K562 (cell line): ENCODE results near the gene FETUB. TPM values are rescaled to one million over a fixed set of nuclear protein-coding genes. Genes with fewer than 3 reads are reported as not detected.

Experiments
- ATAC-seq: fragments of 200-7000 bp; cut with Tn5 transposase; 3 replicates; pipeline ENCODE4 v1.9.1; 2020; ENCODE audit warnings: moderate library complexity
- BruUV-seq: library from RNA; stranded (reverse); fragments of 400-500 nt; replicated peaks from 2 replicates; lab custom pipeline; 2021; lab: Mats Ljungman, UMichigan
- CTCF ChIA-PET: fragments of 300-600 bp; formaldehyde crosslinking; extraction: SDS; loops from one replicate; lab custom pipeline; 2021; ENCODE audit warnings: low intra/inter-chr PET ratio; lab: Yijun Ruan, JAX
- POLR2A ChIA-PET: fragments of 300-600, 350-650 bp; sonication (Branson Sonifier 250); formaldehyde crosslinking; extraction: SDS; loops from one replicate; lab custom pipeline; 2021; ENCODE audit warnings: antibody characterized with exemption, inconsistent platforms; lab: Yijun Ruan, JAX
- DNase-seq, 4 experiments: peaks; one replicate each; pipeline versions ENCODE4 v3.0.0 to v3.0.0-alpha.2; 2011 to 2018; ENCODE audit warnings: low spot score in 3 of 4, mixed read lengths in 3 of 4; ENCODE audit errors: extremely low read depth in 1 of 4
- FAIRE-seq: peaks from 2 replicates; lab custom pipeline; 2011; peaks lifted over from hg19 to GRCh38; lab: Jason Lieb, UNC
- H2AFZ ChIP-seq: 2 replicates; pipeline ENCODE4 v1.6.0; 2011; ENCODE audit warnings: low read depth, low read length, control low read depth, inconsistent platforms
- H3K27ac ChIP-seq: fragments of 200-600 bp; 3 replicates; pipeline ENCODE4 v1.8.0; 2011; ENCODE audit warnings: low read depth, mild to moderate bottlenecking, control low read depth, inconsistent platforms, low read length, moderate library complexity, mixed read lengths; ENCODE audit errors: extremely low read depth
- H3K27me3 ChIP-seq, 2 experiments: fragments of 300-600 bp in 1 of 2; 2 replicates in 1 of 2; 3 replicates in 1 of 2; pipeline versions ENCODE4 v1.6.0 to v1.8.0; 2011; ENCODE audit warnings: inconsistent platforms in 2 of 2, low read length in 2 of 2, mild to moderate bottlenecking in 1 of 2, mixed read lengths in 1 of 2, moderate library complexity in 1 of 2; ENCODE audit not compliant: control insufficient read depth in 2 of 2, insufficient read depth in 2 of 2
- H3K36me3 ChIP-seq: fragments of 300-600 bp; 3 replicates; pipeline ENCODE4 v1.8.0; 2011; ENCODE audit warnings: mild to moderate bottlenecking, low read length, inconsistent platforms; ENCODE audit not compliant: control insufficient read depth, insufficient read depth
- H3K4me1 ChIP-seq, 2 experiments: fragments of 200-600 bp in 1 of 2; replicated peaks in 1 of 2; 2 replicates in 1 of 2; 3 replicates in 1 of 2; pipeline versions ENCODE4 v1.5.1 to v1.8.0; 2011; ENCODE audit warnings: inconsistent platforms in 2 of 2, low read length in 2 of 2, mild to moderate bottlenecking in 1 of 2, mixed read lengths in 1 of 2, moderate library complexity in 1 of 2; ENCODE audit not compliant: control insufficient read depth in 2 of 2, insufficient read depth in 2 of 2
- H3K4me2 ChIP-seq: 2 replicates; pipeline ENCODE4 v1.6.1; 2011; ENCODE audit warnings: low read length, control low read depth, inconsistent platforms, mixed read lengths; ENCODE audit not compliant: insufficient read depth
- H3K4me3 ChIP-seq: fragments of 200-600 bp; sonication (generic), shearing (Covaris generic); 2 replicates; pipeline ENCODE4 v1.5.1; 2016; ENCODE audit warnings: control low read depth, inconsistent platforms
- H3K79me2 ChIP-seq: fragments of 200-600 bp; 3 replicates; pipeline ENCODE4 v1.8.0; 2011; ENCODE audit warnings: low read length, inconsistent platforms; ENCODE audit not compliant: control insufficient read depth, insufficient read depth
- H3K9ac ChIP-seq, 2 experiments: 2 replicates each; pipeline versions ENCODE4 v1.6.0 to v1.6.1; 2011; ENCODE audit warnings: low read depth in 2 of 2, low read length in 2 of 2, control low read depth in 1 of 2, inconsistent platforms in 1 of 2, mild to moderate bottlenecking in 1 of 2, mixed read lengths in 1 of 2; ENCODE audit not compliant: insufficient read depth in 1 of 2
- H3K9me1 ChIP-seq: one replicate; pipeline ENCODE4 v1.6.0; 2011; ENCODE audit warnings: inconsistent platforms, mild to moderate bottlenecking, low read length, moderate library complexity; ENCODE audit not compliant: control insufficient read depth, insufficient read depth
- H3K9me3 ChIP-seq: replicated peaks from 2 replicates; pipeline ENCODE4 v1.5.1; 2011; ENCODE audit warnings: low read depth, low read length, inconsistent platforms; ENCODE audit not compliant: control insufficient read depth, insufficient read depth
- H4K20me1 ChIP-seq: replicated peaks from 2 replicates; pipeline ENCODE4 v1.6.1; 2011; ENCODE audit warnings: low read length, inconsistent platforms, mixed read lengths; ENCODE audit not compliant: control insufficient read depth, insufficient read depth
- ARID1B ChIP-seq: fragments of 450-650 bp; IDR thresholded peaks from 2 replicates; pipeline ENCODE4 v1.6.1; 2016; ENCODE audit warnings: antibody characterized with exemption, mild to moderate bottlenecking, inconsistent platforms
- CXXC5 ChIP-seq: fragments of 250-450 bp; sonication (Bioruptor Pico); IDR thresholded peaks from 2 replicates; pipeline ENCODE4 v1.8.0; 2022; ENCODE audit warnings: inconsistent platforms, mild to moderate bottlenecking, moderate library complexity
- DACH1 ChIP-seq: fragments of 450-650 bp; IDR thresholded peaks from 2 replicates; pipeline ENCODE4 v1.6.1; 2018; ENCODE audit not compliant: partially characterized antibody
- FOSL1 ChIP-seq: fragments of 200-800 bp; sonication (Bioruptor generic); conservative IDR thresholded peaks from 2 replicates; pipeline ENCODE4 v1.6.1; 2016; ENCODE audit warnings: missing genetic modification characterization, missing compliant biosample characterization
- GATAD2A ChIP-seq: fragments of 450-650 bp; IDR thresholded peaks from 2 replicates; pipeline ENCODE4 v1.6.1; 2017
- KDM1A ChIP-seq, 2 experiments: fragments of 450-650 bp; IDR thresholded peaks; 2 replicates each; pipeline ENCODE4 v1.6.1; 2016; ENCODE audit warnings: mild to moderate bottlenecking in 2 of 2
- MEIS2 ChIP-seq: fragments of 450-650 bp; IDR thresholded peaks from 2 replicates; pipeline ENCODE4 v1.6.1; 2014; ENCODE audit warnings: mild to moderate bottlenecking; ENCODE audit not compliant: partially characterized antibody
- NCOA1 ChIP-seq: fragments of 450-650 bp; IDR thresholded peaks from 2 replicates; pipeline ENCODE4 v1.6.1; 2016; ENCODE audit warnings: low read depth
- PCBP1 ChIP-seq: fragments of 200-400 bp; formaldehyde crosslinking; IDR thresholded peaks from 2 replicates; pipeline ENCODE4 v1.6.1; 2018; ENCODE audit warnings: mild to moderate bottlenecking, low read depth, low read length; ENCODE audit not compliant: poor library complexity, severe bottlenecking
- RBBP5 ChIP-seq: fragments of 200-600 bp; sonication (generic); IDR thresholded peaks from 2 replicates; pipeline ENCODE4 v1.6.1; 2012; ENCODE audit warnings: borderline replicate concordance, mild to moderate bottlenecking, low read length, control low read depth, inconsistent platforms; ENCODE audit not compliant: insufficient read depth, poor library complexity, severe bottlenecking
- SAFB ChIP-seq: fragments of 200-400 bp; formaldehyde crosslinking; IDR thresholded peaks from 2 replicates; pipeline ENCODE4 v1.6.1; 2017; ENCODE audit warnings: low read depth, low read length, borderline replicate concordance
- SMARCA4 ChIP-seq: fragments of 450-650 bp; IDR thresholded peaks from 2 replicates; pipeline ENCODE4 v1.6.1; 2016
- WGBS: fragments of 100-300 bp; shearing (Covaris generic); methylation state at CpG from one replicate; pipeline ENCODE4 v1.1.6; 2016; ENCODE audit warnings: low coverage, mixed read lengths; ENCODE audit not compliant: insufficient coverage; ENCODE audit errors: missing lambda C conversion rate; 5-methylcytosine and 5-hydroxymethylcytosine counted together
- in situ Hi-C: fragments of 300-500 bp; cut with MboI; formaldehyde crosslinking; loops from 4 replicates; pipeline ENCODE4 v1.15.0; 2018; ENCODE audit warnings: inconsistent platforms, mixed read lengths
- intact Hi-C: fragments of 100-400 bp; cut with micrococcal nuclease; formaldehyde crosslinking; loops from 2 replicates; pipeline ENCODE4 v1.14.2; 2022
- polyA plus RNA-seq, 8 experiments: library from polyadenylated mRNA; depleted of rRNA in 4 of 8; stranded (reverse) in 5 of 8; unstranded in 3 of 8; fragments of >200 nt; fragmentation: Nextera tagmentation in 2 of 8; fragmentation: Illumina TruSeq in 1 of 8; extraction: Ambion mirVana in 2 of 8; extraction: Trizol in 1 of 8; gene quantifications; 2 replicates each; pipeline versions ENCODE4 v1.2.1 to v1.2.3, GENCODE V29; 2011 to 2014; ENCODE audit warnings: inconsistent platforms in 1 of 8, missing spikeins in 1 of 8
- total RNA-seq, 7 experiments: library from RNA; depleted of rRNA in 6 of 7; stranded (reverse); fragments of >200 nt in 6 of 7; fragmentation: Illumina TruSeq in 2 of 7; extraction: Trizol in 2 of 7; gene quantifications; 2 replicates each; pipeline versions ENCODE4 v1.2.1 to v1.2.3, GENCODE V29; 2011 to 2021; ENCODE audit warnings: low replicate concordance in 1 of 7
- TF ChIP-seq, protein P1 (sequence below): fragments of 450-650 bp; IDR thresholded peaks from 2 replicates; pipeline ENCODE4 v1.6.1; 2016
- TF ChIP-seq, protein P2 (sequence below): fragments of 250-450 bp; sonication (Bioruptor Pico); IDR thresholded peaks from 2 replicates; pipeline ENCODE4 v1.4.0; 2020
- TF ChIP-seq, protein P3 (sequence below): sonication (generic); formaldehyde crosslinking; IDR thresholded peaks from 2 replicates; pipeline ENCODE4 v1.8.1; 2022; ENCODE audit warnings: missing genetic modification reagents
- TF ChIP-seq, protein P4 (sequence below): fragments of 200-800 bp; sonication (Bioruptor generic); IDR thresholded peaks from 2 replicates; pipeline ENCODE4 v1.6.1; 2017; ENCODE audit warnings: missing genetic modification characterization, missing compliant biosample characterization

FETUB gene
- total and polyA plus RNA-seq, 9 of the 15 experiments (the other 6 are each of a cell fraction or from before 2014, with no cell fraction given): not detected

DNA sequence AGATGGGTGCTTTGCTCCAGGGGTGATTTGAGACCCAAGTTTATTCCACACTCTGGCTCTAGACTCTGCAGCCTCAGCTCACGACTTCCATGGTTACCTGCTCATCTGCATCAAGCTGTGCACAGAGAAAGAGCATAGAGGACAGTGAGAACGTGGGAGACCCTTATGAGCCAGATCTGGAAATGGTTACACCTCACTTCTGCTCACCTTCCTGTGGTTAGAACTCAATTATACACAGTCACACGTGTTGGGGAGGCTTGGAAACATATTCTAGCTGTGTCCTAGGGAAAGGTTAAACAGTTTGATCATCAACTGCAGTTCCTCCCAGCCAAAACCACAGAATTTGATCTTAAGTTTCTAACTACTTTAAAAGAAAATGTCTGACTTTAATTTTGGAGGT lies 1.8 kb downstream of the FETUB start (continued):
- TF ChIP-seq SAFB: no peak

DNA sequence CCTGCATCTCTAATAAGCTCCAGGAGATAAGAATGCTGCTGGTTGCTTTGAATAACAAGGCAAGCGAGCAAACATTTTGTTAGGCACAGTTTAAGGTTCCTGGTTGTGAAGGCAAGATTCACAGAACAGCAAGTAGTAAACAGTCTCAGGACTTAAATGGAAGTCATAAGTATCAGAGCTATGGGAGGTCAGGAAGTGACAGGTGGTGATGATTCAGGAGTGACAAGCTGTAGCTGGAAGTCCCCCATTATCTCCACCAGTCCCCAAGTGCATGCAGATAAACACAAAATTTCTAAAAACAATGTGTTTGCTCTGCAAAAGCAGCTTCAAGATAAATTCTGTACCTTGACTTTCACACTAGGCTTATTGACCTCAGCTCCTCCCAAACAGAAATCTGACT lies 3.3 kb downstream of the FETUB start:
- Histone ChIP-seq H4K20me1 (no peaks in the 10 kb centered on the region), H3K4me2 (peak overlapping the region; percentile 24), H3K4me3 (no peak overlapping the region), H3K36me3 (no peaks in the 10 kb centered on the region), H3K79me2 (no peaks in the 10 kb centered on the region), H3K27me3 (peaks cover 7 to 15% of the 10 kb centered on the region in 2 experiments; a peak in 3 of 5 replicates), H3K4me1 (peaks cover 0 to 7% of the 10 kb centered on the region in 2 experiments; a peak in 2 of 5 replicates), H3K9me3 (no peaks in the 10 kb centered on the region), H3K9me1 (no peaks in the 10 kb centered on the region), H3K27ac (no peak overlapping the region), H2AFZ (no peak overlapping the region), H3K9ac (no peak overlapping the region)
- intact Hi-C loops (no loop called here), in situ Hi-C loops (no loop called here)
- WGBS: 0% methylated on average over 1 of the region's 1 CpG
- no TSS peak for BruUV-seq
- DNase-seq: peak in 2 of 4 experiments; percentile 28 to 36
- FAIRE-seq: peak; percentile 23
- POLR2A ChIA-PET: interaction anchor here (0.6 to 1.0 kb wide), 4 partner anchors 10 to 289 kb away, joined by 3 to 9 read pairs (median 6); partner anchors contain the start of gene EIF4A2
- ATAC-seq: no peak
- CTCF ChIA-PET: no interaction called here
- TF ChIP-seq KDM1A (IDR thresholded peaks at IDR 0.05) (peak in 1 of 2 experiments; percentile 24; a peak in 1 of 4 replicates), GATAD2A (no peak), NCOA1 (no peak), PCBP1 (no peak), SMARCA4 (peak; percentile 27; the same call in 1 of the 2 replicates), FOSL1 (tag) (peak; percentile 68), RBBP5 (peak; percentile 37), MEIS2 (peak; percentile 66), CXXC5 (CRISPR knock-in tag) (no peak), DACH1 (no peak), ARID1B (peak; percentile 60)
- TF ChIP-seq, protein P1, sequence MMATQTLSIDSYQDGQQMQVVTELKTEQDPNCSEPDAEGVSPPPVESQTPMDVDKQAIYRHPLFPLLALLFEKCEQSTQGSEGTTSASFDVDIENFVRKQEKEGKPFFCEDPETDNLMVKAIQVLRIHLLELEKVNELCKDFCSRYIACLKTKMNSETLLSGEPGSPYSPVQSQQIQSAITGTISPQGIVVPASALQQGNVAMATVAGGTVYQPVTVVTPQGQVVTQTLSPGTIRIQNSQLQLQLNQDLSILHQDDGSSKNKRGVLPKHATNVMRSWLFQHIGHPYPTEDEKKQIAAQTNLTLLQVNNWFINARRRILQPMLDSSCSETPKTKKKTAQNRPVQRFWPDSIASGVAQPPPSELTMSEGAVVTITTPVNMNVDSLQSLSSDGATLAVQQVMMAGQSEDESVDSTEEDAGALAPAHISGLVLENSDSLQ: peak; percentile 62
- TF ChIP-seq, protein P2, sequence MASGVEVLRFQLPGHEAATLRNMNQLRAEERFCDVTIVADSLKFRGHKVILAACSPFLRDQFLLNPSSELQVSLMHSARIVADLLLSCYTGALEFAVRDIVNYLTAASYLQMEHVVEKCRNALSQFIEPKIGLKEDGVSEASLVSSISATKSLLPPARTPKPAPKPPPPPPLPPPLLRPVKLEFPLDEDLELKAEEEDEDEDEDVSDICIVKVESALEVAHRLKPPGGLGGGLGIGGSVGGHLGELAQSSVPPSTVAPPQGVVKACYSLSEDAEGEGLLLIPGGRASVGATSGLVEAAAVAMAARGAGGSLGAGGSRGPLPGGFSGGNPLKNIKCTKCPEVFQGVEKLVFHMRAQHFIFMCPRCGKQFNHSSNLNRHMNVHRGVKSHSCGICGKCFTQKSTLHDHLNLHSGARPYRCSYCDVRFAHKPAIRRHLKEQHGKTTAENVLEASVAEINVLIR (CRISPR knock-in tag): no peak
- TF ChIP-seq, protein P3, sequence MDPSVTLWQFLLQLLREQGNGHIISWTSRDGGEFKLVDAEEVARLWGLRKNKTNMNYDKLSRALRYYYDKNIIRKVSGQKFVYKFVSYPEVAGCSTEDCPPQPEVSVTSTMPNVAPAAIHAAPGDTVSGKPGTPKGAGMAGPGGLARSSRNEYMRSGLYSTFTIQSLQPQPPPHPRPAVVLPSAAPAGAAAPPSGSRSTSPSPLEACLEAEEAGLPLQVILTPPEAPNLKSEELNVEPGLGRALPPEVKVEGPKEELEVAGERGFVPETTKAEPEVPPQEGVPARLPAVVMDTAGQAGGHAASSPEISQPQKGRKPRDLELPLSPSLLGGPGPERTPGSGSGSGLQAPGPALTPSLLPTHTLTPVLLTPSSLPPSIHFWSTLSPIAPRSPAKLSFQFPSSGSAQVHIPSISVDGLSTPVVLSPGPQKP: no peak
- TF ChIP-seq, protein P4, sequence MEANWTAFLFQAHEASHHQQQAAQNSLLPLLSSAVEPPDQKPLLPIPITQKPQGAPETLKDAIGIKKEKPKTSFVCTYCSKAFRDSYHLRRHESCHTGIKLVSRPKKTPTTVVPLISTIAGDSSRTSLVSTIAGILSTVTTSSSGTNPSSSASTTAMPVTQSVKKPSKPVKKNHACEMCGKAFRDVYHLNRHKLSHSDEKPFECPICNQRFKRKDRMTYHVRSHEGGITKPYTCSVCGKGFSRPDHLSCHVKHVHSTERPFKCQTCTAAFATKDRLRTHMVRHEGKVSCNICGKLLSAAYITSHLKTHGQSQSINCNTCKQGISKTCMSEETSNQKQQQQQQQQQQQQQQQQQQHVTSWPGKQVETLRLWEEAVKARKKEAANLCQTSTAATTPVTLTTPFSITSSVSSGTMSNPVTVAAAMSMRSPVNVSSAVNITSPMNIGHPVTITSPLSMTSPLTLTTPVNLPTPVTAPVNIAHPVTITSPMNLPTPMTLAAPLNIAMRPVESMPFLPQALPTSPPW: no peak
